Measurements from ENCODE around the gene SPEM1. TPM values are rescaled to one million over a fixed set of nuclear protein-coding genes. Genes with fewer than 3 reads are reported as not detected.

SPEM1 gene
- total and polyA plus RNA-seq, 7 donors, result 0.06 TPM; not detected in 6

DNA sequence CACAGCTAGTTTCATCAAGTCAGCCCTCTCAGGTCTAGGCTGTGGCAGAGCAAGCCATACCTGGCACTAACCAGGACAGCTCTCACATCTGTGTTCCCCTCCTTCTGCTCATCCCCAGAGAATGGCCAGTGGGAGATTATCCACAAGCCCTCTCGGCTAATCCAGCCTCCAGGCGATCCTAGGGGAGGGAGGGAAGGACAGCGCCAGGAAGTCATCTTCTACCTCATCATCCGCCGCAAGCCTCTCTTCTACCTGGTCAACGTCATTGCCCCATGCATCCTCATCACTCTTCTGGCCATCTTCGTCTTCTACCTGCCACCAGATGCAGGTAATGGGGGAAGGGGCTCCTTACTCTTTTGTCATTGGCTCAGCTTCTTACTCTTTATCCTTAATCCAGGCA lies 28.3 kb downstream of the SPEM1 start:
- TF ChIP-seq, protein P1, sequence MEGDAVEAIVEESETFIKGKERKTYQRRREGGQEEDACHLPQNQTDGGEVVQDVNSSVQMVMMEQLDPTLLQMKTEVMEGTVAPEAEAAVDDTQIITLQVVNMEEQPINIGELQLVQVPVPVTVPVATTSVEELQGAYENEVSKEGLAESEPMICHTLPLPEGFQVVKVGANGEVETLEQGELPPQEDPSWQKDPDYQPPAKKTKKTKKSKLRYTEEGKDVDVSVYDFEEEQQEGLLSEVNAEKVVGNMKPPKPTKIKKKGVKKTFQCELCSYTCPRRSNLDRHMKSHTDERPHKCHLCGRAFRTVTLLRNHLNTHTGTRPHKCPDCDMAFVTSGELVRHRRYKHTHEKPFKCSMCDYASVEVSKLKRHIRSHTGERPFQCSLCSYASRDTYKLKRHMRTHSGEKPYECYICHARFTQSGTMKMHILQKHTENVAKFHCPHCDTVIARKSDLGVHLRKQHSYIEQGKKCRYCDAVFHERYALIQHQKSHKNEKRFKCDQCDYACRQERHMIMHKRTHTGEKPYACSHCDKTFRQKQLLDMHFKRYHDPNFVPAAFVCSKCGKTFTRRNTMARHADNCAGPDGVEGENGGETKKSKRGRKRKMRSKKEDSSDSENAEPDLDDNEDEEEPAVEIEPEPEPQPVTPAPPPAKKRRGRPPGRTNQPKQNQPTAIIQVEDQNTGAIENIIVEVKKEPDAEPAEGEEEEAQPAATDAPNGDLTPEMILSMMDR (IDR thresholded peaks at IDR 0.05), result no peak
- Histone ChIP-seq H3K4me3 (no peak overlapping the region), H3K27me3 (ENCODE audit: insufficient read depth in 3 of 3, low read length in 2 of 3) (peaks cover 0 to 7% (median 0%) of the 10 kb centered on the region in 3 donors), H3K36me3 (ENCODE audit: insufficient read depth in 1 of 2, low read depth in 1 of 2) (peaks cover 0 to 70% of the 10 kb centered on the region in 2 donors), H3K9me3 (no peaks in the 10 kb centered on the region), H3K27ac (no peak overlapping the region), H3K4me1 (peaks cover 27% of the 10 kb centered on the region)
- ATAC-seq, result no peak
- WGBS, 3 donors, result 88 to 93% (median 89%) methylated on average over 7 of the region's 7 CpGs
- intact Hi-C loops (cut with DNase I), result no loop called here
- DNase-seq, result no peak

DNA sequence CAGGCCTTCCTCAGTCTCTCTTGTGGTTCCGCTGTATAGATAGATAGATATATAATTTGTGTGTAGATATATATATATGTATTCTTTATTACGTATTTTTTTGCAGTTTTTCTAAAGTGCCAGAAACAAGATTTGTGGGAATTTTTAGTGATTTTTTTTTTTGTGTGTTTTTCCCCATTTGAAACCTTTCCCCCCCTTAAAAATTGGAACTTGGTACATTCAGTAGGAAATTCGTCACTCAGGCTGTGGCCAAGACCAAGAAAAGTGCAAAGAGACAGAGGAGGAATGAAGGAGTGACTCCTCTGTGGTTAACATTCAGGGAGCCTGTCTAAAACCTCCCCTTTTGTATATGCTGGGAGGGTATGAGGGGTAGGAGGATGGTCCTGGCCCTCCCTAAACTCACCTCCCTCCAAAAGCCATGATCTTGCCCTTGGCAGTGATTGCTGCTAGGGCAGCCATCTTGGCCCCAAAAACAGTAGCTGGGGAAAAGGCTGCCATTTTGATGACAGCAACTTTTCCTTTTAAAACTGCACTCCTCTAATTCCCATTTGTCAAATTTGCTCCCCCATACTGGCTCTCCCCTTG lies 39.9 kb downstream of the SPEM1 start:
- ATAC-seq (no peak), DNase-seq (no peak)
- WGBS, 3 donors, result 78 to 82% (median 80%) methylated on average over 3 of the region's 3 CpGs
- Histone ChIP-seq H3K4me1 (no peaks in the 10 kb centered on the region), H3K9me3 (no peaks in the 10 kb centered on the region), H3K4me3 (no peak overlapping the region), H3K27ac (peak overlapping the region; percentile 10), H3K36me3 (ENCODE audit: insufficient read depth in 1 of 2, low read depth in 1 of 2) (peaks cover 0 to 67% of the 10 kb centered on the region in 2 donors), H3K27me3 (ENCODE audit: insufficient read depth in 3 of 3, low read length in 2 of 3) (no peaks in the 10 kb centered on the region)
- intact Hi-C loops (cut with DNase I), result no loop called here
- TF ChIP-seq, protein P1 (IDR thresholded peaks at IDR 0.05), result no peak

DNA sequence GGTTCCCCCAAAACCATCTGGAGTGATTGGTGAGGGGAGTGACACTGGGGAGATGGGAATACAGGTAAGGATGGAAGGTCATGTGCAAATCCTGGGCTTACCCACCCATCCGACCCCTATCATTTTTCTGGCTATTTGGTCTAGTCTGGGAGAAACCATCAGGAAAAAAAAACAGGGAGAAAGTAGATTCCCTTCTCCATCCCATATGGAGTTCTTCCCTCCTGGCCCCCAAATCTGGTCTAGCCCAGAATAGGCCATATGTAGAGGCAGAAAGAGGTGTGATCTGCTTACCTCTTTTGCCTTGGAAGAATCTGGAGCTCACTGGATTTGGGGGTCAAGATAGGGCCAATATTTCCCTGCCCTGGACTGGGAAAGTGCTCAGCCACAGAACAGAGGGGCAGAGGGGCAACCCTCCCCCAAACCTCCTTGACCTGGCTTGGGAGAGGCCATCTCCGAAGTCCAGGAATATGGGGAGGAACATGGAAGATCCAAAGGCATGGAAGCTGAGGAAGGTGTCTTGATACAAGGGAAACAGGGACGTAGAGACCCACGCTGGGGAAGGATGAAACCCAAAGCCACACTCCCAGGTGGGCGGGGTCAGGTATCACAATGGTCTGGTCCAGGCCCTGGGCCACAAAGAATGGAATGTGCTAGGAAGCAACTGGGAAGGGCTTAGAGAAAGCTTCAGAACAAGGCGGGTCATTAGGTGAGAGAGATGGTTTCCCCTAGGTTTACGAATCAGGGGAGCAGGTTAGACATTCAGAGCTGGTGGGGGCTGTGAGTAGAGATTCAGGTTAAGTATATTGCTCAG lies 40.9 kb downstream of the SPEM1 start:
- 89 to 95% (median 90%) methylated on average over 7 of the region's 7 CpGs for WGBS, 3 donors
- peak in 1 of 4 donors; percentile 27 for ATAC-seq
- H3K27ac ChIP-seq, result no peak overlapping the region
- H3K27me3 ChIP-seq (ENCODE audit: insufficient read depth in 3 of 3, low read length in 2 of 3), result no peaks in the 10 kb centered on the region
- no peak overlapping the region for H3K4me3 ChIP-seq
- H3K36me3 ChIP-seq (ENCODE audit: insufficient read depth in 1 of 2, low read depth in 1 of 2), result peaks cover 0 to 67% of the 10 kb centered on the region in 2 donors
- H3K4me1 ChIP-seq, result peaks cover 2% of the 10 kb centered on the region
- TF ChIP-seq, protein P1 (IDR thresholded peaks at IDR 0.05), result no peak
- DNase-seq, result no peak
- intact Hi-C loops (cut with DNase I), result no loop called here
- no peaks in the 10 kb centered on the region for H3K9me3 ChIP-seq

DNA sequence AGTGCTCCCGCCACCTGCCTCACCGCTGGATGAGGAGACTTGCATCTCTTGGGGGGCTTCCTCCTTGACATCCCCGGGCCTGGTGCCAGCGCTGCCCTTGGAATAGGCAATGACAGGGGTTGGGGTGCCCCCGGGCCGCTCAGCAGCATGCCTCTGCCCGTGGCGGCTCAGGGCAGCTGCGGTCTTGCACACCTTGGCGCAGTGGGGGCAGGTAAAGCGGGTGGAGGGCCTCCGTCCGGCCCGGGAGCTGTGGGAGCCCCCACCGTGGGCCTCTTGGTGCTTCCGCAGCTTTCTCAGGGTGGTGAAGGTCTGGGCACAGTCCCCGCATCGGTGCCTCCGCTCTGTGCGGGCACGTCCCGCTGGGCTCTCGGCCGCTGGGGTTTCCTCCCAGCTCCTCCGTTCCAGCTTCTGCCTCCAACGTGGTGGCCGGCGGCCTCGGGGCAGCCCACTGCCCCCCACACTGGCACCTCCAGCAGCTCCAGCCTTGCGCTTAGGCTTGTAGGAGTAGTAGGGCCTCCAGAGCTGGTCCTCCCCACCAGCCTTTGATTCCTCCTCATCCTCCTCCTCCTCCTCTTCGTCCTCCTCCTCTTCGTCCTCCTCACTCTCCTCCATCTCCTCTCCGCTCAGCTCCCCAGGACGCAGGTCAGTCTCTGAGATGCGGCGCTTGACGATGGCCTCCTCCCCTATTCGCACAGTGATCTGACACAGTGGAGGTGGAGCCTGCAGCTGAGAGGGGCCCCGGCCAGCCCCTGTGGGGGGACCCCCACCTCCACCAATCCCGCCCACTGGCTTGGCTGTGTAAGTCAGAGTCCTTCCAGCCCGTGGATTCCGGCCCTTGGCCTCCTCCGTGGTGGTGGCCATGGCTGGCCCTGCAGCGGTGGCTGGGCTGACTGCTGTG lies 42.6 kb downstream of the SPEM1 start:
- intact Hi-C loops (cut with DNase I), result no loop called here
- no peak overlapping the region for H3K27ac ChIP-seq
- H3K9me3 ChIP-seq, result no peaks in the 10 kb centered on the region
- DNase-seq (no peak), ATAC-seq (no peak)
- peaks cover 17% of the 10 kb centered on the region for H3K4me1 ChIP-seq
- WGBS, 3 donors, result 89 to 91% (median 89%) methylated on average over 42 to 44 of the region's 44 CpGs
- no peaks in the 10 kb centered on the region for H3K27me3 ChIP-seq (ENCODE audit: insufficient read depth in 3 of 3, low read length in 2 of 3)
- H3K4me3 ChIP-seq, result no peak overlapping the region
- TF ChIP-seq, protein P1 (IDR thresholded peaks at IDR 0.05), result no peak
- peaks cover 0 to 57% of the 10 kb centered on the region in 2 donors for H3K36me3 ChIP-seq (ENCODE audit: insufficient read depth in 1 of 2, low read depth in 1 of 2)
